HG03280 (cell line): ENCODE data around the gene ATP7B.

Source experiments
- ATAC-seq: cut with Tn5 transposase; IDR thresholded peaks from one replicate; pipeline ENCODE4 v1.9.1; 2021; ENCODE audit warnings: mild to moderate bottlenecking, moderate library complexity; ENCODE audit not compliant: unreplicated experiment

ATP7B gene

DNA sequence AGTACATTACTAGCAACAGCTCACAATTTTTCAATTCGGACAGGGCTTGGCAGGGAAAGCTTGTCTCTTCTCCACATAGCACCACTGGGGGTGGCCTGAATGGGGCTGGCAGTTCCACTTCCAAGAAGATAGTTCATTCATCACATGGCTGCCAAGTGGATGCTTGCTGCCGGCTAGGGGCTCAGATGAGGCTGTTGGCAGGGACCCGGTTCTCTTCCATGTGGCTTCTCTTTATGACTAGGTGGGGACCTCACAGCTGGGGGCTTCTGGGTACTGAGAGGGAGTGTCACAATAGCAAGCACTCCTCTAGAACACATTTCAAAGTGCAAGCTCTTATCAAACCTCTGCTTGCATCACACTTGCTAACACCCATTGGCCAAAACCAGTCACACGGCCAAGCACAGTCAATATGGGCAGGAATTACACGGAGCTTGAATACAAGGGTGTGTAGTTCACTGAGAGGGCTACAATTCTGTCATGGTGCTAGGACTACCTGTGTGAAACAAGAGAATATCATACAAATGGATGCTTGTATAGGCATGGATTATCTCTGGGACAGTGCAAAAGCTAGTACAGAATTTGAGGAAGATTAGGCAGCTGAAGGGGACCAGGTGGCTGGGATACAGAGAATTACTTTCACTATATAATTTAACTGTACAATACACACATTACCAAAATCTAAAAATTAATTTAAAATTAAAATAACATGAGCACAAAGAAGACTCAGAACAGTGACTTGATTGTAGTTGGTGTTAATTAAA lies 32.3 kb downstream of the ATP7B start:
- ATAC-seq: no peak

DNA sequence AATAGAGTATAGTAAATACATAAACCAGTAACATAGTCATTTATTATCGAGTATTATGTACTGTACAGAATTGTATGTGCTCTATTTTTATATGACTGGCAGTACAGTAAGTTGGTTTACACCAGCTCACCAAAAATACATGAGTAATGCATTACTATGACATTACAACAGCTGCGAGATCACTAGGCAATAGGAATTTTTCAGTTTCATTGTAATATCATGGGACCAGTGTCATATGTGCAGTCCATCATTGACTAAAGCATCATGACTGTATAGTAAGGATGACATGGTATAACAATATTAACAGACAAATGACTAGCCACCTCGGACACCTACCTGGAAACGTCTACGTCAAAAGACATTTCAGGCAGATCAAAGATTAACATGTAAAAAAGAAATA lies 33.6 kb downstream of the ATP7B start:
- no peak for ATAC-seq

- ATAC-seq: no peak
Measured at GRCh38 chr13:51976890-51977289, 34.4 kb downstream of the ATP7B start.

DNA sequence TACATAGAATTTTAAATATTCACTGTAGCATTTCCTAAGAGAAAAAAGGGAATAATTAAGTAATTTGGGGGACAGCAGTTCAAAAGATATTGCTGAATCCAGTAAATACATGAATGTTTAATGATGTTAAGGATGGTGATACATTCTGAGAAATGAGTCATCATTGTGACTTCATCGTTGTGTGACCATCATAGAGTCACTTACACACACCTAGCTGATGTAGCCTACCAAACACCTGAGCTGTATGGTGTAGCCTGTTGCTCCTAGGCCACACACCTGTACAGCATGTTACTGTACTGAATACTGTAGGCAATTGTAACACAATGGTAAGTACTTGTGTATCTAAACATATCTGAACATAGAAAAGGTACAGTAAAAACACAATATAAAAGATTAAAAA lies 34.8 kb downstream of the ATP7B start:
- no peak for ATAC-seq

DNA sequence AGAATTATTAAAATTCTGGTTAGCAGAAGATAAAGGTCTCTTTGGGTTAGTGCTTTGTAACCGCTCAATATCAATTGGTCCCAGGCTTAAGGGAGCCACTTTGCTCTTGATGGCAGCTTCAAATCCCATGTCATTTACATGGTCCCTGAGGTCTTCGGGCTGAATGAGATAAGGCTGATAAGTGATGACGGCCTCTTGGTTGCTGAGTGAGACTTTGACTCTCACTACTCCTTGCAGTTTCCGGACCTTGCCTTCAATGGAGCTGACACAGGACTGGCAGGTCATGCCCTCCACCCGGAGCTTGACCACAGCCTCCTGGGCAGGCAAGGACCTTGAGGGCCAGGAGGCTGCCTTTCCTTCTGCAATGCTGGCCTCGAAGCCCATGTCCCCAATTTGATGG lies 36.8 kb downstream of the ATP7B start:
- ATAC-seq: no peak

DNA sequence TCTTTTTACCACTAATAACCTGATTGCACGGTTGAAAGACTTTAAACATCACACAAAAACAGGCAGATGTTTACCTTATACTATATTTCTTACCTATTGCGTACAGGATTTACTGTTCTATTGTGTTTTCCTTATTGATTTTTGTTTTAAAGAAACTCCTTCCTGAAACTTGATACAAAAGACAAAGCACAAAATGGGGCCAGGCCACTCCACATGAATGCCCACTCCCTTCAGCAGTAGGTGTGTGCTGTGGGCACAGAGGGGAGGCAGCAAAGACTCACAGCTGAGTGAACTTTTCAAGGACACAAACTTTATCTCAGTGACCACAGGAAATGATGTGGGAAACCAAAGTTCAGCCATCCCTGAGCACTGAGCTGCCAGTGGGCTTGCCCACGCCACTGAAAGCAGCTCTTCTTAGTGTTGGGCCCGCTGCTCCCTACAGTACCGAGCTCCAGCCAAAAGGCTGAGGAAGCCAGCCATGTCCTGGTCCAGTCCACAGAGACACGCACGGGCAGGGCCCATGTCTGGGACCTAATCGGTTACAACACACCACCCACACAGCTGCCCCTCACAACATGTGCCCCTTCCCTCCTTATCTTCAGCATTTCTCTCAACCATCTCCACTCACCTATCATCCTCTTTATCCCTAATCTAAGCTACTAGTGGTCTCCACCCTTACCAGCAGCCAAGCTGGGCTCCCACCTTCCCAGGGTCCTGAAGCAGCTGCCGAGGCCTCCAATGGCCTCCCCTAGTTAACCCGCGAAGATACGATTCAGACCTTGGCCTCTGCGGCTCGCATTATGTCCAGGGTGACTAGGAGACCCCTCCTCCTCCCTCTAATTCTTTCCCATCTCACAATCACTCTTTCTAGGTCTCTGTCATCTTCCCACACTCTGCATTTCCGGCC lies 39.5 kb downstream of the ATP7B start:
- ATAC-seq: no peak

GRCh38 chr13:51970349-51970748 lies 40.9 kb downstream of the ATP7B start:
- no peak for ATAC-seq

DNA sequence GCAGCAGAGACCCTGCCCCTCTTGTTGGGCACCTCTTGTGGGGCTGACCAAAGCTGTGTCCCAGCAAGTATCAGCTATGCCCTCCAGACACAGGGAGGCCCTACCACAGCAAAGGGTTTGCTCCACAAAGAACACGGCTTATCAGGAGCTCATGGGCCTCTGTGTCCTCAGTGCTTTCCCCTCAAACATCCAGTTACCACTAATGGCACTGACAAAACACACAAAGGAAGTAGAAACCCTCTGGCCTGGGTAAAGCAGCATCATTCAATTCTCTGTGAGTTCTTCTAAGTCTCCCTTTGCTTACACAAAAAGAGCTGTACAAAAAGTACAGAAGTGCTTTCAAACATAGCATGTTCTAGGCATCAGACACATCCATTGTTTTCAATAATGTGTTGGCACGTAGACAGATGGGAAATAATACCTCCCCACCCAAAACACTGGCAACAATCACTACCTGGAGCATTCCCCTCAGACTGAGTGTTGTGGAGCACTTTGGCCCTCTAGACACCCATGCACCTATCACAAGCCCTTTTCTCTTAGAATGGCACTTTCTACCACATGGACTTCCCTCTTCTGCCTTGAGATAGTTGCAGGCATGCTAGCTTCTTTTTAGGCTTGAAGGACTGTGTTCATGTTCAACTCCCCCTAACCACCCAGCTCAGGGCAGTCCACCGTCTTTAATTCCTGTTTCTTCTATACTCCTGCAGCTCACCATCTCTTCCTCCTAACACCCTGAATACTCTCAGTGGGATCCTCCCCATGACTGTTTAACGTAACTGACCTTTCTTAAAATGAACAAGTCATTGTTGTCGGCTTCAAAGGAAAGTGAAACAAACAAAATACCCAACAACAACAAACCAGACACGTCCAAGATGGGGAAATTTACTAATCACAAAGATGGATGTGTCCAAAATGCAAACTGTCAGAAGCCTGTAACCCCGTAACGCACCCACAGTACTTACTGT lies 43.5 kb downstream of the ATP7B start:
- no peak for ATAC-seq

- no peak for ATAC-seq
Measured at GRCh38 chr13:51966186-51966585, 45.1 kb downstream of the ATP7B start.

- no peak for ATAC-seq
Measured at GRCh38 chr13:51961493-51962403, 49.5 kb downstream of the ATP7B start.

DNA sequence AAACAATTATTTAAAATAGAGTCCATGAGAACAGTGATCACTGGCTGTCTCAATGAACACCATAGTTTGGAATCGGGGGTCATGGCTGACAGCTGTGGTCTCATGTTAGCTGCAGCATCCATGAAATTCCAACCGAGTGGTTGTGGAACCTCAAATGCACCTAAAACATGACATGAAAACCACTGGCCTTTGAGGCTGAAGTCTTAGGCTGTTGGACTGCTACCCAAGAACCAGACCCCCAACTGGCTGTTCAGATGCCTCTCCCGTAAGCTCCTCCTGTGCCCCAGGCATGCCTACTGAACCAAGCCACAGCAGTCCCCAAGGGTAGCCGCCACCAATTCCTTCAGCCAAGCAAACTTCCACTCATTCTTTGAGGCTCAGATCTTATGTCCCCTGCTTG lies 50.5 kb downstream of the ATP7B start:
- ATAC-seq: no peak

DNA sequence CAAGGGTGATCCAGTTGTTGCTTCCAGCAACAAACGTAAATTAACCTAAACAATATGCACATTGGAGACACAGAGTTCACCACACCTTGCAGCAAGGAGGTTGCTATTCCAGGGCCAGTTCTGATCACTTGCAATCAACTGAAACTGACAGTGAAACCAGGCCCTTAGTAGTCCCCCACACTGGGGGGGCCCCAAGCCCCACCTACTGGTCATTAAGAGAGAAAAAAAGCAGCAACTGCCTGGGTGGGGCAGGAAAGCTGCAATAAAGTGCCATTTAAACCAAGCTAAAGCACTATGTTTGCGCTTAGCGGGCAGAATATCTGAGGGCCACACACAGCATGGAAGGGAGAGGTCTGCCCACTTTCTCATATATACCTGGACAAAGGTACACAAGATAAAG lies 51.5 kb downstream of the ATP7B start:
- ATAC-seq: peak; percentile 61

GRCh38 chr13:51958217-51958547 lies 53.1 kb downstream of the ATP7B start:
- ATAC-seq: no peak

GRCh38 chr13:51957377-51958216 lies 53.7 kb downstream of the ATP7B start:
- peak; percentile 65 for ATAC-seq

GRCh38 chr13:51956717-51957116 lies 54.5 kb downstream of the ATP7B start:
- ATAC-seq: no peak

GRCh38 chr13:51955816-51956603 lies 55.2 kb downstream of the ATP7B start:
- no peak for ATAC-seq

GRCh38 chr13:51955281-51955771 lies 55.9 kb downstream of the ATP7B start:
- ATAC-seq: no peak
